ENCODE results near the gene CBX2.

Gene CBX2

DNA sequence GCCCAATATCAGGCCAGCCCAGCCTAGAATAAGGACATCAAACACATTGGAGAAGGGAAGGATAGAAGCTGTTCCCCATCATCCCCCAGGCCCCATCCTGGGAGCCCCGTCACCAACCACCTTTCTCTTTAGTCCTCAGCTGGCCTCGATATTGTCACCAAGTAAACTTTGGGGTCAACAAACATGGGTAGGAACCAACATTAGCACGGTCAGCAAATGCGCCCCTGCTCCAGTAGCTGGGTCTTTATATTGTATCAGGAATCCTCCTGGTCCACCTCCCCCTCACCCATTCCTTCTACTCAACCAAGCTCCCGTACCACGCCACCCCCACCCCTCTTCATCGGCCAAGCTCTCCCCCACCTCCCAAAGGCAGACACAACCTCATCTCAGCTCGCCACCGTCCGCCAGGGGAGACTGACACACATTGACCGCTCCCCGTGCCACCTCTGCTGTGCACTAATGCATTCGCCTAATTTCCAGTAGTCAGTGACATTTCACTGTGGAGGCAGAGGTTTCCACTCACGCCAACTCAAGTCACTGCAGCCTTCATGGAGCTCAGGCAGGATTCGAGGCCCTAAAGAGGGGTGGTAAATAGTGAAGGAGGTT lies 20.7 kb upstream of the CBX2 start:
- TF ChIP-seq, protein P1, sequence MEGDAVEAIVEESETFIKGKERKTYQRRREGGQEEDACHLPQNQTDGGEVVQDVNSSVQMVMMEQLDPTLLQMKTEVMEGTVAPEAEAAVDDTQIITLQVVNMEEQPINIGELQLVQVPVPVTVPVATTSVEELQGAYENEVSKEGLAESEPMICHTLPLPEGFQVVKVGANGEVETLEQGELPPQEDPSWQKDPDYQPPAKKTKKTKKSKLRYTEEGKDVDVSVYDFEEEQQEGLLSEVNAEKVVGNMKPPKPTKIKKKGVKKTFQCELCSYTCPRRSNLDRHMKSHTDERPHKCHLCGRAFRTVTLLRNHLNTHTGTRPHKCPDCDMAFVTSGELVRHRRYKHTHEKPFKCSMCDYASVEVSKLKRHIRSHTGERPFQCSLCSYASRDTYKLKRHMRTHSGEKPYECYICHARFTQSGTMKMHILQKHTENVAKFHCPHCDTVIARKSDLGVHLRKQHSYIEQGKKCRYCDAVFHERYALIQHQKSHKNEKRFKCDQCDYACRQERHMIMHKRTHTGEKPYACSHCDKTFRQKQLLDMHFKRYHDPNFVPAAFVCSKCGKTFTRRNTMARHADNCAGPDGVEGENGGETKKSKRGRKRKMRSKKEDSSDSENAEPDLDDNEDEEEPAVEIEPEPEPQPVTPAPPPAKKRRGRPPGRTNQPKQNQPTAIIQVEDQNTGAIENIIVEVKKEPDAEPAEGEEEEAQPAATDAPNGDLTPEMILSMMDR (IDR thresholded peaks at IDR 0.05; ENCODE audit: control insufficient read depth, insufficient read depth, low read depth, low read length, missing control alignments), result no peak
- no peak for DNase-seq (ENCODE audit: low read depth)
- H3K4me3 ChIP-seq (ENCODE audit: control insufficient read depth, low read depth, low read length), result no peak overlapping the region

DNA sequence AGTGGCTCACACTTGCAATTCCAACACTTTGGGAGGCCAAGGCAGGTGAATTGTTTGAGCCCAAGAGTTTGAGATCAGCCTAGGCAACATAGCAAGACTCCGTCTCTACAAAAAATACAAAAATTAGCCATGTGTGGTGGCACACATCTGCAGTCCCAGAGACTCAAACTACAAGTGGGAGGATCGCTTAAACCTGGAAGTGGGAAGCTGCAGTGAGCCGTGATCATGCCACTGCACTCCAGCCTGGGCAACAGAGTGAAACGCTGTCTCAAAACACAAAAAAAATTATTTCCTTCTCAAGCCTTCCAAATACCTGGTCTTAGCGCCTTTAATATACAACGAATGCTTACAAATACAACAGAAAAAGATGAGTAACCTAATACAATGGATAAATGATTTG lies 19.7 kb upstream of the CBX2 start:
- no peak overlapping the region for H3K4me3 ChIP-seq (ENCODE audit: control insufficient read depth, low read depth, low read length)
- TF ChIP-seq, protein P1 (IDR thresholded peaks at IDR 0.05; ENCODE audit: control insufficient read depth, insufficient read depth, low read depth, low read length, missing control alignments), result no peak
- no peak for DNase-seq (ENCODE audit: low read depth)

DNA sequence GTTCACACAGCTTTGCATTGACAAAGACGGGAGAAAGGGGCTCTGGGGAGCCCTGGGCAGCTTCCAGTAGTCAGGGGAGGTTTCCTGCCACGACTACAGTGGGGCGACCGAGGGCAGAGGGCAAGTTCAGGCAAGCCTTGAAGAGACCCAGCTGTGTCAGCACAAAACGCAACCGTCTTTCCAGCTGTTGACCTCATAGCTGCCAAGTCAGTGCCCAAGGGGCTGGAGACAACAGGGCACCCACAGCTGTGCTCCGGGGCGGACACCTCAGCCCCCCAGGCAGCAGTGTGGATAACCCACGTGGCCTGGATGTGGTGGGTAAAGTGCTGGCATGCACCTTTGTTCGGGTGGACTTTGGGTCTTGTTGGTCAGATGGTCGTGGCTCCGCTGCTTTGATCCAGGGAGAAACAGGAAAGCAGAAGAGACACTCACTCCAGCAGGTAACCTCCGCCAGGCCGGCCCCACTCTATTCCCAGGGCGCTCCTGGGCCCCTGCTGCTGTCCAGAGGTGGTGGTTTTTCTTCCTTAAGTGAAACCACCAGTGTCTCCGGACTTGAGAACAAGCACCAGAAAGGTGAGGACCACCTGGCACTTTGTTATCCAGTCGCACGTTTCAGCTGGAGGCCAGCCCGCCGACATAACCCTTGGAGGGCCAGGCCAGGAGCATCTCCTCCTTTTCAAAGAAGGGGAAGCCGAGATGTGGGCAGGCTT lies 17.6 kb upstream of the CBX2 start:
- TF ChIP-seq, protein P1 (IDR thresholded peaks at IDR 0.05; ENCODE audit: control insufficient read depth, insufficient read depth, low read depth, low read length, missing control alignments), result no peak
- H3K4me3 ChIP-seq (ENCODE audit: control insufficient read depth, low read depth, low read length), result no peak overlapping the region
- DNase-seq (ENCODE audit: low read depth), result no peak

DNA sequence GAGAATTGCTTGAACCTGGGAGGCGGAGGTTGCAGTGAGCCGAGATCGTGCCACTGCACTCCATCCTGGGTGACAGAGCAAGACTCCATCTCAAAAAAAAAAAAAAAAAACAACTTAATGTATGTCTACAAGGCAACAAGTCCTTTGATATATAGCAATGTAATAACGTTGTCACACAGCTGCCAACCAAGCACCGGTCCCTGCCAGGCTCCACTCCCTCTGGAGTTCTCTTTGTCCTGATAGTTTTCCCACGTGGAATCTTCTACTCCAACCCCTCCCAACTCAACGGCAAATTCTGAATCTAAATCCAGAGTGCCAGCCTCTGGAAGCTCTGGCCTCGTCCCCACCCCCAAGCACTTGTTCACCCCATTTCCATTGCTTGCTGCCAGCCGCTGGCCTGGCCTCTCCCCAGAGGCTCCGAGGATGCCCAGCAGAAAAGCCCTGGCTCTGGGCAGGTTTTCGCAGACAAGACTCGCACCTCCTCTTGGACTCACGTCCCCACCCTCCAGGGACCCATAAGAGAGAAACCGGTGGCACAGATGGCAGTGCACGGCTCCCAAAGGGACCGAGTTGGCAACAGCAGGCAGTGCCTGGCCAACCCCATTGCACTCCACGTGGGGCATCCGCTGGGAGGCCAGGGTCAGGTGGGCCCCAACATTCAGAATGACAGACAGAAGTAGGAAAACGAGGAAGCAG lies 15.9 kb upstream of the CBX2 start:
- TF ChIP-seq, protein P1 (IDR thresholded peaks at IDR 0.05; ENCODE audit: control insufficient read depth, insufficient read depth, low read depth, low read length, missing control alignments), result no peak
- no peak overlapping the region for H3K4me3 ChIP-seq (ENCODE audit: control insufficient read depth, low read depth, low read length)
- DNase-seq (ENCODE audit: low read depth), result no peak

DNA sequence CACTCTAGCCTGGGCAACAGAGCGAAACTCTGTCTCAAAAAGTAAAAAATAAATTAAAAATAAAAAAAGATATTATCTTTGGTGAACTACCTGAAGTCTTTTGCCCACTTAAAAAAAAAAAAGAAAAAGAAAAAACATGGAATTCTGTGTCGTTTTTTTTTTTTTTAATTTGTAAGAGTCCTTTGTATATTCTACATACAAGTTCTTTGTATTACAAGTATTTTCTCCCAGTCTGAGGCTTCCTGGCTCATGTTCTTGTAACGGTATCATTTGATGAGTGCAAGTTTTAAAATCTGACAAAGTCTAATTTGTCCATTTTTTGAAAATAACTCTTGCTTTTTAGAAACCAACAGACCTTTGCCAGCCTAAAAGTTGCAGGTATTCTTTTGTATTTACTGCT lies 12.2 kb upstream of the CBX2 start:
- TF ChIP-seq, protein P1 (IDR thresholded peaks at IDR 0.05; ENCODE audit: control insufficient read depth, insufficient read depth, low read depth, low read length, missing control alignments), result no peak

DNA sequence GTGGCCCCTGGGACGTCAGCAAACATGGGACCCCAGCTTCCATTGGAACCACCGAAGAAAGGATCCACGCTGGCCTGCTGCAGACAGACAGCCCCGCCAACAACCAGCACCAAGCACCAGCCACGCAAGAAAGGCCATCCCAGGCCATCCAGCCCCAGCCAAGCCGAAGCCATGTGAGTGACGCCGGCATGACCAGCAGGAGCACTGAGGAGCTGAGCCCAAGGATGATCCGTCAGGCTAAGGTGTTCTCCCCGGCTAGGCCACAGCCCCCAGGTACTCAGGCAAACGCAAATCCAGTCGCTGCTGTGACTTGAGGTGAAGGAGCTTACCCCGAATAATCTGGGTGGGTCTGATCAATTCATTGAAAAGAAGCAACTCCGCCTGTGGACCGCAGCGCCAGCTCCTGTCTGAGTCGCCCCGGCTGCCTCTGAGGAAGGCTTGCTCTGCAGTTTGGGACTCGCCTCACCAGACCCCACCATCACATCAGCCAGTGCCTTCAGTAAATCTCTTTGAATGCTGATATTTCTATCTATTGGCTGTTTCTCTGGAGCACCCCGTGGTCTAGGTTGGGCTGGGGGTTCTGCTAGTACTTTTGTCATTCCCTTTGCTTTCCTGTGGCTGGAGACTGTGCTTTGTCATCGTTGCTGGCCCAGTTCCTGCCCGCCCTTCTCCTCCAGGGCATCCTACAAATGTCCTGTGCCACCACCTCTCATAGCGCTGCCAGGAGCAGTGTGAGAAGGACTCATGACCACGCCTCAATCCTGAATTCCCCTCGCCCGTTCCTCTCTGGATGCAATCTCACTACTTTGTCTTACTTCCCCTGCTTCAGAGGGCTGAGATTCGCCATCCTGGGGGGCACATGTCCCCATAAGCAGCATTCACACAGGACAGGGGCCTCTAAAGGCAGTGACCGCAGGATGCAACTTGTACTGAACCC lies 8.1 kb upstream of the CBX2 start:
- no peak for DNase-seq (ENCODE audit: low read depth)
- no peak overlapping the region for H3K4me3 ChIP-seq (ENCODE audit: control insufficient read depth, low read depth, low read length)
- TF ChIP-seq, protein P1 (IDR thresholded peaks at IDR 0.05; ENCODE audit: control insufficient read depth, insufficient read depth, low read depth, low read length, missing control alignments), result no peak

More for the DNA sequence above, 12.2 kb upstream of the CBX2 start:
- DNase-seq (ENCODE audit: low read depth), result no peak
- H3K4me3 ChIP-seq (ENCODE audit: control insufficient read depth, low read depth, low read length), result no peak overlapping the region
